ENCODE results near the gene UBE2E2. TPM values are rescaled to one million over a fixed set of nuclear protein-coding genes. Genes with fewer than 3 reads are reported as not detected.
A peak's percentile ranks its signal among the peaks of the same experiment; 100 is the strongest.

UBE2E2 gene
- total RNA-seq, 2 experiments from 2014 or later, result 41.1 to 48.8 TPM

- Histone ChIP-seq H3K4me3 (ENCODE audit: low read depth, low read length, poor library complexity, severe bottlenecking) (no peak overlapping the region), H4K20me1 (ENCODE audit: insufficient read depth, low read length) (no peaks in the 10 kb centered on the region), H3K4me2 (ENCODE audit: low read length) (peak overlapping the region; percentile 3; the same call in 1 of the 2 replicates), H3K36me3 (ENCODE audit: insufficient read depth, low read length) (no peaks in the 10 kb centered on the region), H3K4me1 (ENCODE audit: insufficient read depth, low read length, poor library complexity, severe bottlenecking) (peaks cover 17% of the 10 kb centered on the region), H3K27ac (ENCODE audit: low read depth, low read length, poor library complexity, severe bottlenecking) (no peak overlapping the region), H3K9me3 (ENCODE audit: low read length) (no peaks in the 10 kb centered on the region), H3K9me2 (ENCODE audit: insufficient read depth, low read length) (peaks cover 6% of the 10 kb centered on the region; the same call in 1 of the 2 replicates), H2AFZ (ENCODE audit: low read length) (no peak overlapping the region), H3K79me2 (ENCODE audit: insufficient read depth, low read depth, low read length) (no peaks in the 10 kb centered on the region)
- BruUV-seq (replicated peaks), result no TSS peak
- ChIA-PET POLR2A (interaction anchor here (1.9 kb wide), 1 partner anchor 11 kb away, joined by 6 read pairs; no protein-coding TSS in a partner anchor), CTCF (ENCODE audit: unreplicated experiment) (no interaction called here)
- peak; percentile 8 for DNase-seq (ENCODE audit: low spot score)
- intact Hi-C loops (cut with micrococcal nuclease; ENCODE audit: unreplicated experiment), result no loop called here
- no peak for TF ChIP-seq EZH2phosphoT487 (IDR thresholded peaks at IDR 0.05; ENCODE audit: borderline replicate concordance, low read depth, low read length)
- TF ChIP-seq, protein P1, sequence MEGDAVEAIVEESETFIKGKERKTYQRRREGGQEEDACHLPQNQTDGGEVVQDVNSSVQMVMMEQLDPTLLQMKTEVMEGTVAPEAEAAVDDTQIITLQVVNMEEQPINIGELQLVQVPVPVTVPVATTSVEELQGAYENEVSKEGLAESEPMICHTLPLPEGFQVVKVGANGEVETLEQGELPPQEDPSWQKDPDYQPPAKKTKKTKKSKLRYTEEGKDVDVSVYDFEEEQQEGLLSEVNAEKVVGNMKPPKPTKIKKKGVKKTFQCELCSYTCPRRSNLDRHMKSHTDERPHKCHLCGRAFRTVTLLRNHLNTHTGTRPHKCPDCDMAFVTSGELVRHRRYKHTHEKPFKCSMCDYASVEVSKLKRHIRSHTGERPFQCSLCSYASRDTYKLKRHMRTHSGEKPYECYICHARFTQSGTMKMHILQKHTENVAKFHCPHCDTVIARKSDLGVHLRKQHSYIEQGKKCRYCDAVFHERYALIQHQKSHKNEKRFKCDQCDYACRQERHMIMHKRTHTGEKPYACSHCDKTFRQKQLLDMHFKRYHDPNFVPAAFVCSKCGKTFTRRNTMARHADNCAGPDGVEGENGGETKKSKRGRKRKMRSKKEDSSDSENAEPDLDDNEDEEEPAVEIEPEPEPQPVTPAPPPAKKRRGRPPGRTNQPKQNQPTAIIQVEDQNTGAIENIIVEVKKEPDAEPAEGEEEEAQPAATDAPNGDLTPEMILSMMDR (conservative IDR thresholded peaks at IDR 0.05; ENCODE audit: low read length), result no peak
These were observed 41.1 kb upstream of the UBE2E2 start for GRCh38 chr3:23161896-23162570.

- no TSS peak for BruUV-seq (replicated peaks)
- DNase-seq (ENCODE audit: low spot score), result peak; percentile 42
- POLR2A ChIA-PET, result interaction anchor here (0.7 to 0.9 kb wide), 2 partner anchors 393 to 759 kb away, joined by 3 to 4 read pairs; no protein-coding TSS in a partner anchor
- intact Hi-C loops (cut with micrococcal nuclease; ENCODE audit: unreplicated experiment), result no loop called here
- Histone ChIP-seq H4K20me1 (ENCODE audit: insufficient read depth, low read length) (no peaks in the 10 kb centered on the region), H2AFZ (ENCODE audit: low read length) (no peak overlapping the region), H3K79me2 (ENCODE audit: insufficient read depth, low read depth, low read length) (no peaks in the 10 kb centered on the region), H3K27ac (ENCODE audit: low read depth, low read length, poor library complexity, severe bottlenecking) (no peak overlapping the region), H3K36me3 (ENCODE audit: insufficient read depth, low read length) (no peaks in the 10 kb centered on the region), H3K9me3 (ENCODE audit: low read length) (no peaks in the 10 kb centered on the region), H3K4me1 (ENCODE audit: insufficient read depth, low read length, poor library complexity, severe bottlenecking) (peaks cover 17% of the 10 kb centered on the region), H3K9me2 (ENCODE audit: insufficient read depth, low read length) (no peaks in the 10 kb centered on the region), H3K4me3 (ENCODE audit: low read depth, low read length, poor library complexity, severe bottlenecking) (no peak overlapping the region), H3K4me2 (ENCODE audit: low read length) (0 out of 2 replicates have a peak overlapping the region, but pooled peaks have one; percentile 5)
- CTCF ChIA-PET (ENCODE audit: unreplicated experiment), result no interaction called here
- TF ChIP-seq EZH2phosphoT487 (IDR thresholded peaks at IDR 0.05; ENCODE audit: borderline replicate concordance, low read depth, low read length), result no peak
- TF ChIP-seq, protein P1 (conservative IDR thresholded peaks at IDR 0.05; ENCODE audit: low read length), result no peak
These were observed 40.2 kb upstream of the UBE2E2 start for GRCh38 chr3:23162934-23163333.

- Histone ChIP-seq H3K36me3 (ENCODE audit: insufficient read depth, low read length) (no peaks in the 10 kb centered on the region), H3K9me2 (ENCODE audit: insufficient read depth, low read length) (no peaks in the 10 kb centered on the region), H4K20me1 (ENCODE audit: insufficient read depth, low read length) (no peaks in the 10 kb centered on the region), H2AFZ (ENCODE audit: low read length) (no peak overlapping the region), H3K9me3 (ENCODE audit: low read length) (no peaks in the 10 kb centered on the region), H3K4me3 (ENCODE audit: low read depth, low read length, poor library complexity, severe bottlenecking) (no peak overlapping the region), H3K27ac (ENCODE audit: low read depth, low read length, poor library complexity, severe bottlenecking) (no peak overlapping the region), H3K79me2 (ENCODE audit: insufficient read depth, low read depth, low read length) (no peaks in the 10 kb centered on the region), H3K4me2 (ENCODE audit: low read length) (no peak overlapping the region), H3K4me1 (ENCODE audit: insufficient read depth, low read length, poor library complexity, severe bottlenecking) (peaks cover 17% of the 10 kb centered on the region)
- ChIA-PET CTCF (ENCODE audit: unreplicated experiment) (no interaction called here), POLR2A (interaction anchor here (0.7 to 1.9 kb wide), 5 partner anchors 11 to 495 kb away, joined by 3 to 8 read pairs (median 4); no protein-coding TSS in a partner anchor)
- no peak for TF ChIP-seq EZH2phosphoT487 (IDR thresholded peaks at IDR 0.05; ENCODE audit: borderline replicate concordance, low read depth, low read length)
- TF ChIP-seq, protein P1 (conservative IDR thresholded peaks at IDR 0.05; ENCODE audit: low read length), result no peak
- no TSS peak for BruUV-seq (replicated peaks)
- intact Hi-C loops (cut with micrococcal nuclease; ENCODE audit: unreplicated experiment), result no loop called here
- no peak for DNase-seq (ENCODE audit: low spot score)
These were observed 38.4 kb upstream of the UBE2E2 start for GRCh38 chr3:23164746-23165145.

Data from OCI-LY7 (cell line).